C4-2B (cell line): ENCODE measurements around the gene ASXL3.

Source experiments
- H3K27ac ChIP-seq: fragments of 450-650 bp; 2 replicates; pipeline ENCODE4 v1.5.1; 2017
- CTCF ChIP-seq: fragments of 450-650 bp; conservative IDR thresholded peaks from 2 replicates; pipeline ENCODE4 v1.5.1; 2017; ENCODE audit warnings: mild to moderate bottlenecking
- ZFX ChIP-seq: fragments of 450-650 bp; IDR thresholded peaks from 2 replicates; pipeline ENCODE4 v1.6.1; 2017

The ASXL3 gene

GRCh38 chr18:33557706-33558105 is 20.3 kb upstream of the ASXL3 start:
- no peak for TF ChIP-seq CTCF
- TF ChIP-seq ZFX: no peak
- no peak overlapping the region for H3K27ac ChIP-seq

GRCh38 chr18:33558529-33558928 is 19.5 kb upstream of the ASXL3 start:
- no peak for TF ChIP-seq CTCF
- no peak for TF ChIP-seq ZFX
- no peak overlapping the region for H3K27ac ChIP-seq

- no peak for TF ChIP-seq ZFX
- no peak overlapping the region for H3K27ac ChIP-seq
Observed at GRCh38 chr18:33560686-33561370, 17.2 kb upstream of the ASXL3 start.

DNA sequence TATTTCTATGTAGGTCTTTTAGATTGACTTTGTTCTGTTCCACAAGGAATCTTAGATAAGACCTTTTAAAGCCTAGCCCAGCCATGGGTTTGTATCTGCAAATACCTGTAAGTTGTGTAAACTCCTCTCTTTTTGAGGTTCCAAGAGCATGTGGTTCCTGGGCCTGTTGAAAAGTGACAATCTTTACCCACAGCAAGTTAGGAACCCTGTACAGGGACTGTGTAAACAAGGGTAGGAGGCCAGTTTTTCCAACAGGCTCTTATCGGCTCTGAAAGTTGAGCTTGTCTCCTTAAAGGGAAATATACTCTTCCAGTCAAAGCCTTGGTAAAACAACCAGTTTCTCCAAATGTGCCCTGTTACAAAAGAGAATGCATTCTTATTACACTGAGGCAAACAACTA is 15.3 kb upstream of the ASXL3 start:
- TF ChIP-seq CTCF (no peak), ZFX (no peak)
- no peak overlapping the region for H3K27ac ChIP-seq

GRCh38 chr18:33567705-33568104 is 10.3 kb upstream of the ASXL3 start:
- no peak overlapping the region for H3K27ac ChIP-seq
- no peak for TF ChIP-seq ZFX
- no peak for TF ChIP-seq CTCF

DNA sequence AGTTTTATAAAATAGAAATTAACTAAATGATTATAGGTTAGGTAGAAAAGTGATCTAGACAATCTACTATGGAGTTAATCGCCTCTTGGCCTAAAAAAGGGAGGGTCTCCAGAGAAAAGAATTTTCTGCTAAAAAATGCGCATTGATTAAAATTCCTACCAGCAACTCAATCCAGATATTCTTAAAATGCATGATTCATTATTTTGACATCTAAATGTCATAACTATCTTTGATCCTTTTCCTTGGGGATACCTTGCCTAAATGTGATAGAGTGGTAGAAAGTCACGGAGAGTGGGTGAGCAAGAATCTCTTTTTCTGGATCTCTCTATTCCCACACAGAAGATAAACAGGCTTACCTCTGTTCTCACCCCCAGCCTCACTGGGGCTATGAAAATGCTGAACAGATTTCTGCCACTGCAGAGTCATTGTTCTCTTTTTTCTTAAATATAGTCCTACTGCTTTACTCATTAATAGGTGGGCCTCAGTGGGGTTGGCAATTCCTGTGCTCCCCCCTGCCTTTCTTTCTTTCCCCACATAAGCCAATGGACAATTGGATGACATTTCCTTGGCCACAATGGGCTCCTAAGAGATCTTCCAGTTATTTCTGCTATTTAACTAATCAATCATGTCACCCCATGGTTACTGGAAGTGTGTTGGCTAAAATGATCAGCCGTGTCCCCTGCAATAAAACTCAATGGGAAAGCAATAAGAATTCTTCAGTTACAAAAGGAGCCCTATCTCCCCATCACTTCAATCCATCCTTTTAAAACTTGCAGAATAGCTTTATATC is 5.8 kb upstream of the ASXL3 start:
- TF ChIP-seq ZFX: no peak
- no peak for TF ChIP-seq CTCF

DNA sequence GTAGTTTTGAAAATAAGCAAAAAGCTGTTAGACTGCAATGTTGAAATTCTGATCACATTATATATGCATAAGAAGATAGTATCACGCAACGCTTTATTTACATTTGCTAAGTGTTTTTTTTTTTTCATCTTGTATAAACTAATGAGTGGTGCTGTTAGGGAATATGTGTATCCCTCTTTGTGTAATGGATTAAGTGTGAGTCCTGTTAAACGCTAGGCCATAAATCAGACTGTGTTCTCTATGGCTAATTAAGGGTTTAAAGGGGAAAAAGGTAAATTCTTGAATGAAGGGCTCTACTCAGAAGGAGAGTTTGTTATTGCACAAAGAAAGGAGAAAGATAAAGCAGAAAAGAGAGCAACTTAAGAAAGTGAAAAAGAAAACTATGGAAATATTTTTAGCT is 4.8 kb upstream of the ASXL3 start:
- H3K27ac ChIP-seq: no peak overlapping the region
- TF ChIP-seq CTCF (no peak), ZFX (no peak)

More for the DNA sequence above, 5.8 kb upstream of the ASXL3 start:
- H3K27ac ChIP-seq: no peak overlapping the region
